Small intestine (tissue), 7 donors: ENCODE results near the gene TK2. TPM values are rescaled to one million over a fixed set of nuclear protein-coding genes. Genes with fewer than 3 reads are reported as not detected.

Source experiments
- DNase-seq, 2 donors: peaks; one replicate each; pipeline versions ENCODE4 v3.0.0 to v3.0.0-alpha.2; 2013
- FAIRE-seq: peaks from 2 replicates; lab custom pipeline; 2012; peaks lifted over from hg19 to GRCh38; lab: Jason Lieb, UNC
- H3K27ac ChIP-seq, 3 donors: one replicate each; pipeline ENCODE4 v1.5.1; 2013; ENCODE audit warnings: low read length in 2 of 3, mild to moderate bottlenecking in 2 of 3, control low read depth in 1 of 3, inconsistent platforms in 1 of 3, low read depth in 1 of 3, moderate library complexity in 1 of 3
- H3K27me3 ChIP-seq, 3 donors: one replicate each; pipeline ENCODE4 v1.6.1; 2013; ENCODE audit warnings: low read length in 3 of 3, inconsistent platforms in 1 of 3; ENCODE audit not compliant: control insufficient read depth in 3 of 3, insufficient read depth in 3 of 3
- H3K36me3 ChIP-seq, 3 donors: one replicate each; pipeline ENCODE4 v1.6.1; 2013; ENCODE audit warnings: low read length in 3 of 3, inconsistent platforms in 1 of 3, low read depth in 1 of 3, mild to moderate bottlenecking in 1 of 3, moderate library complexity in 1 of 3; ENCODE audit not compliant: control insufficient read depth in 3 of 3, insufficient read depth in 2 of 3
- H3K4me1 ChIP-seq, 3 donors: one replicate each; pipeline ENCODE4 v1.6.1; 2013; ENCODE audit warnings: low read length in 2 of 3, inconsistent platforms in 1 of 3, low read depth in 1 of 3, mild to moderate bottlenecking in 1 of 3, moderate library complexity in 1 of 3; ENCODE audit not compliant: control insufficient read depth in 3 of 3, insufficient read depth in 2 of 3
- H3K4me3 ChIP-seq, 3 donors: one replicate each; pipeline ENCODE4 v1.5.1; 2013; ENCODE audit warnings: low read length in 3 of 3, control low read depth in 1 of 3, inconsistent platforms in 1 of 3, low read depth in 1 of 3, mild to moderate bottlenecking in 1 of 3, moderate library complexity in 1 of 3
- H3K9me3 ChIP-seq, 2 donors: one replicate each; pipeline ENCODE4 v1.6.1; 2013; ENCODE audit warnings: low read depth in 1 of 2, low read length in 1 of 2; ENCODE audit not compliant: control insufficient read depth in 2 of 2, insufficient read depth in 1 of 2
- WGBS, 3 donors: extraction: QIAGEN DNeasy Blood & Tissue Kit; methylation state at CpG; one replicate each; pipeline ENCODE4 v1.1.7; 2013; 5-methylcytosine and 5-hydroxymethylcytosine counted together
- polyA plus RNA-seq, 4 donors: library from polyadenylated mRNA; stranded (reverse) in 3 of 4; unstranded in 1 of 4; fragments of 200-250 nt in 3 of 4; fragments of 120-200 nt in 1 of 4; gene quantifications; one replicate each; pipeline versions ENCODE4 v1.2.1 to v1.2.3, GENCODE V29; 2013
- donor health status: healthy with polysubstance abuse.
- donor health status: control.
- donor health status: control.
- donor health status: Bipolar disorder and iron deficiency.
- donor health status: healthy.

Gene TK2
- polyA plus RNA-seq, 4 donors = 9.2 to 21.3 (median 12.6) TPM

GRCh38 chr16:66591018-66591417 lies 41.1 kb upstream of the TK2 start:
- H3K4me3 ChIP-seq = no peak overlapping the region
- no peak for FAIRE-seq
- H3K27ac ChIP-seq = no peak overlapping the region
- no peak for DNase-seq
- WGBS, 3 donors = 90 to 97% (median 93%) methylated on average over 4 of the region's 4 CpGs
- H3K4me1 ChIP-seq = no peaks in the 10 kb centered on the region
- no peaks in the 10 kb centered on the region for H3K9me3 ChIP-seq
- H3K36me3 ChIP-seq = peaks cover 0 to 2% (median 0%) of the 10 kb centered on the region in 3 donors
- H3K27me3 ChIP-seq = no peaks in the 10 kb centered on the region

- Histone ChIP-seq H3K4me1 (no peaks in the 10 kb centered on the region), H3K27ac (no peak overlapping the region), H3K4me3 (no peak overlapping the region), H3K9me3 (no peaks in the 10 kb centered on the region), H3K27me3 (no peaks in the 10 kb centered on the region), H3K36me3 (peaks cover 0 to 2% (median 0%) of the 10 kb centered on the region in 3 donors)
- 60 to 86% (median 73%) methylated on average over 8 of the region's 8 CpGs for WGBS, 3 donors
- DNase-seq = no peak
- FAIRE-seq = no peak
Observed at GRCh38 chr16:66590322-66590721, 40.4 kb upstream of the TK2 start.

GRCh38 chr16:66588981-66589713 lies 39.2 kb upstream of the TK2 start:
- Histone ChIP-seq H3K27ac (no peak overlapping the region), H3K4me1 (no peaks in the 10 kb centered on the region), H3K36me3 (peaks cover 0 to 2% (median 0%) of the 10 kb centered on the region in 3 donors), H3K27me3 (no peaks in the 10 kb centered on the region), H3K4me3 (no peak overlapping the region), H3K9me3 (no peaks in the 10 kb centered on the region)
- DNase-seq (peak; percentile 54 to 55), FAIRE-seq (no peak)
- WGBS, 3 donors = 91 to 94% (median 93%) methylated on average over 8 of the region's 8 CpGs

- H3K36me3 ChIP-seq = peaks cover 0 to 2% (median 0%) of the 10 kb centered on the region in 3 donors
- FAIRE-seq = no peak
- no peak overlapping the region for H3K4me3 ChIP-seq
- H3K27me3 ChIP-seq = no peaks in the 10 kb centered on the region
- H3K9me3 ChIP-seq = no peaks in the 10 kb centered on the region
- DNase-seq = no peak
- 74 to 84% (median 84%) methylated on average over 7 of the region's 7 CpGs for WGBS, 3 donors
- no peak overlapping the region for H3K27ac ChIP-seq
- H3K4me1 ChIP-seq = no peaks in the 10 kb centered on the region
Observed at GRCh38 chr16:66587881-66588600, 38.1 kb upstream of the TK2 start.

GRCh38 chr16:66585481-66586239 lies 35.7 kb upstream of the TK2 start:
- no peak for DNase-seq
- Histone ChIP-seq H3K4me3 (no peak overlapping the region), H3K27ac (no peak overlapping the region), H3K4me1 (peaks cover 0 to 9% (median 4%) of the 10 kb centered on the region in 3 donors), H3K27me3 (no peaks in the 10 kb centered on the region), H3K36me3 (peaks cover 0 to 2% (median 0%) of the 10 kb centered on the region in 3 donors), H3K9me3 (peaks cover 0 to 3% of the 10 kb centered on the region in 2 donors)
- WGBS, 3 donors = 70 to 88% (median 85%) methylated on average over 10 of the region's 10 CpGs
- FAIRE-seq = no peak

- H3K27me3 ChIP-seq = peaks cover 0 to 20% (median 2%) of the 10 kb centered on the region in 3 donors
- WGBS, 3 donors = 70 to 79% (median 76%) methylated on average over 3 of the region's 3 CpGs
Observed at GRCh38 chr16:66581246-66581952, 31.5 kb upstream of the TK2 start.

GRCh38 chr16:66580605-66581209 lies 30.8 kb upstream of the TK2 start:
- FAIRE-seq (no peak), DNase-seq (no peak)
- Histone ChIP-seq H3K4me3 (no peak overlapping the region), H3K9me3 (peaks cover 0 to 3% of the 10 kb centered on the region in 2 donors), H3K4me1 (peaks cover 0 to 17% (median 6%) of the 10 kb centered on the region in 3 donors), H3K27me3 (peaks cover 0 to 20% (median 2%) of the 10 kb centered on the region in 3 donors), H3K27ac (no peak overlapping the region), H3K36me3 (no peaks in the 10 kb centered on the region)
- WGBS, 3 donors = 87 to 98% (median 90%) methylated on average over 4 of the region's 4 CpGs

More at GRCh38 chr16:66581246-66581952, 31.5 kb upstream of the TK2 start:
- H3K4me1 ChIP-seq = peaks cover 0 to 17% (median 6%) of the 10 kb centered on the region in 3 donors
- FAIRE-seq = no peak
- H3K9me3 ChIP-seq = peaks cover 0 to 3% of the 10 kb centered on the region in 2 donors
- H3K36me3 ChIP-seq = no peaks in the 10 kb centered on the region
- peak; percentile 27 to 50 for DNase-seq
- peak overlapping the region in 1 of 3 donors; percentile 67 for H3K27ac ChIP-seq
- no peak overlapping the region for H3K4me3 ChIP-seq
